Measurements from ENCODE around the gene ECHDC3.

ECHDC3 gene

GRCh38 chr10:11700539-11700938 is 41.6 kb upstream of the ECHDC3 start:
- no peak for TF ChIP-seq CTCF (IDR thresholded peaks at IDR 0.05; ENCODE audit: borderline replicate concordance, insufficient read depth, low read depth, low read length)
- no peak overlapping the region for H3K4me3 ChIP-seq (ENCODE audit: low read depth, low read length)

GRCh38 chr10:11701451-11702095 is 40.6 kb upstream of the ECHDC3 start:
- TF ChIP-seq CTCF (IDR thresholded peaks at IDR 0.05; ENCODE audit: borderline replicate concordance, insufficient read depth, low read depth, low read length), result no peak

GRCh38 chr10:11702264-11702663 is 39.9 kb upstream of the ECHDC3 start:
- no peak for TF ChIP-seq CTCF (IDR thresholded peaks at IDR 0.05; ENCODE audit: borderline replicate concordance, insufficient read depth, low read depth, low read length)
- no peak overlapping the region for H3K4me3 ChIP-seq (ENCODE audit: low read depth, low read length)

More at GRCh38 chr10:11701451-11702095, 40.6 kb upstream of the ECHDC3 start:
- no peak overlapping the region for H3K4me3 ChIP-seq (ENCODE audit: low read depth, low read length)

DNA sequence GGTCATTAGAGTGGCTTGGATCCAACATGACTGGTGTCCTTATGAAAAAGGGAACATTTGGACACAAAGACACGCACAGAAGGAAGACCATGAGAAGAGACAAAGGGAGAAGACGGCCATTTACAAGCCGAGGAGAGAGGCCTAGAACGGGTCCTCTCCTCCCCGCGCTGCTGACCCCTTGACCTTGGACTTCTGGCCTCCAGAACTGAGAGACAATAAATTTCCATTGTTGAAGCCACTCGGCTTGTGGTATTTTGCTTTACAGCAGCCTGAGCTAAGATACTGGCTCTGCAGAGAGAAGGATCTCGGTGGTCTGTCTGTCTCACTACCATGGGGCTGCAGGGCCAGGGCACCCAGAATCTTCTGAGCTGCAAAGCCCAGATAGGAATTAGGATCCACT is 38.1 kb upstream of the ECHDC3 start:
- no peak overlapping the region for H3K4me3 ChIP-seq (ENCODE audit: low read depth, low read length)
- TF ChIP-seq CTCF (IDR thresholded peaks at IDR 0.05; ENCODE audit: borderline replicate concordance, insufficient read depth, low read depth, low read length), result no peak

DNA sequence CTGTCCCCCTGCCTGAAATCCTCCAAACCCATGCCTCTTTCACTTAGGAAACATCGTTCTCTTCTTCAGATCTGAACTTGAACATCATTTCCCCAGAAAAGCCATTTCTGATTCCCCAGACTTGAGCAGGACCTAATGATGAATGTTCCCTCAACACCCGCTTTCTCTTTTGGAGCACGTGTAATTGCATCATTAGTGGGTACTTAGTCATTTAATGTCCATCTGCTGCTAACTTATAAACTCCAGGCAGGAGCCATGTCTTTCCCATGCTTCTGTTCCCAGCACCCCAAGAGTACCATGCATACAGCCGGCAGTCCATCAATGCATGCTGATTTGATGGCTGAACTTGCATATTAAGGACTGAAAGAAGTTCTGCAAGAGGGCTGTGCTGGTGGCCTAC is 36.5 kb upstream of the ECHDC3 start:
- no peak for TF ChIP-seq CTCF (IDR thresholded peaks at IDR 0.05; ENCODE audit: borderline replicate concordance, insufficient read depth, low read depth, low read length)
- no peak overlapping the region for H3K4me3 ChIP-seq (ENCODE audit: low read depth, low read length)

- no peak overlapping the region for H3K4me3 ChIP-seq (ENCODE audit: low read depth, low read length)
- TF ChIP-seq CTCF (IDR thresholded peaks at IDR 0.05; ENCODE audit: borderline replicate concordance, insufficient read depth, low read depth, low read length), result no peak
Measured at GRCh38 chr10:11706895-11707567, 35.2 kb upstream of the ECHDC3 start.

Measured in GM12875 (cell line).